ENCODE measurements around the gene SMOC1. TPM values are rescaled to one million over a fixed set of nuclear protein-coding genes. Genes with fewer than 3 reads are reported as not detected.

The SMOC1 gene
- total and polyA plus RNA-seq, 9 of the 15 experiments (the other 6 are each of a cell fraction or from before 2014, with no cell fraction given): 0.04 TPM; not detected in 8

- in situ Hi-C loops (cut with MboI): no loop called here
- peaks cover 4 to 11% of the 10 kb centered on the region in 2 experiments; a peak in 3 of 5 replicates for H3K27me3 ChIP-seq (ENCODE audit: control insufficient read depth in 2 of 2, insufficient read depth in 2 of 2, low read length in 2 of 2)
Observed at GRCh38 chr14:69844171-69844570, 35.0 kb upstream of the SMOC1 start.

More at GRCh38 chr14:69844171-69844570, 35.0 kb upstream of the SMOC1 start:
- Histone ChIP-seq H3K9ac (ENCODE audit: insufficient read depth in 1 of 2, low read depth in 2 of 2, low read length in 2 of 2) (no peak overlapping the region), H3K4me2 (ENCODE audit: insufficient read depth, low read length) (no peak overlapping the region), H3K36me3 (ENCODE audit: control insufficient read depth, insufficient read depth, low read length) (no peaks in the 10 kb centered on the region), H3K9me3 (replicated peaks; ENCODE audit: control insufficient read depth, insufficient read depth, low read depth, low read length) (no peaks in the 10 kb centered on the region), H3K9me1 (ENCODE audit: control insufficient read depth, insufficient read depth, low read length) (no peaks in the 10 kb centered on the region), H3K27ac (ENCODE audit: extremely low read depth, low read depth, low read length) (no peak overlapping the region), H3K4me3 (no peak overlapping the region), H2AFZ (ENCODE audit: low read depth, low read length) (no peak overlapping the region), H3K79me2 (ENCODE audit: control insufficient read depth, insufficient read depth, low read length) (no peaks in the 10 kb centered on the region), H3K4me1 (replicated peaks in 1 of 2; ENCODE audit: control insufficient read depth in 2 of 2, insufficient read depth in 2 of 2, low read length in 2 of 2) (no peaks in the 10 kb centered on the region), H4K20me1 (replicated peaks; ENCODE audit: control insufficient read depth, insufficient read depth, low read length) (no peaks in the 10 kb centered on the region)
- DNase-seq (ENCODE audit: extremely low read depth in 1 of 4, low spot score in 3 of 4) (no peak), ATAC-seq (no peak), FAIRE-seq (no peak)
- no TSS peak for BruUV-seq (replicated peaks)
- POLR2A ChIA-PET: no interaction called here
- TF ChIP-seq ZNF77 (CRISPR knock-in tag; IDR thresholded peaks at IDR 0.05) (no peak), BDP1 (IDR thresholded peaks at IDR 0.05; ENCODE audit: insufficient read depth, insufficient read length) (no peak), PTTG1 (tag; IDR thresholded peaks at IDR 0.05; ENCODE audit: low read depth) (no peak), ZNF444 (CRISPR knock-in tag; IDR thresholded peaks at IDR 0.05) (no peak), GATAD2A (IDR thresholded peaks at IDR 0.05) (no peak), ATF4 (CRISPR knock-in tag; IDR thresholded peaks at IDR 0.05) (no peak), SP1 (CRISPR knock-in tag; IDR thresholded peaks at IDR 0.05) (no peak), SIRT6 (IDR thresholded peaks at IDR 0.05; ENCODE audit: low read depth, low read length) (no peak), POLR3A (IDR thresholded peaks at IDR 0.05; ENCODE audit: borderline replicate concordance, extremely low read depth, insufficient read depth, insufficient read length) (no peak), MAFF (IDR thresholded peaks at IDR 0.05; ENCODE audit: low read length) (no peak), E2F3 (CRISPR knock-in tag; IDR thresholded peaks at IDR 0.05) (no peak), ZC3H4 (CRISPR knock-in tag; IDR thresholded peaks at IDR 0.05; ENCODE audit: borderline replicate concordance) (no peak), ESRRA (IDR thresholded peaks at IDR 0.05; ENCODE audit: borderline replicate concordance, low read depth) (no peak), SNRNP70 (optimal IDR thresholded peaks at IDR 0.05; ENCODE audit: low read depth, low read length) (no peak), ZBTB9 (CRISPR knock-in tag; IDR thresholded peaks at IDR 0.05) (no peak), PCBP1 (IDR thresholded peaks at IDR 0.05; ENCODE audit: low read depth, low read length, poor library complexity, severe bottlenecking) (no peak), RAD51 (IDR thresholded peaks at IDR 0.05; ENCODE audit: borderline replicate concordance, low read depth) (no peak), SMARCC2 (IDR thresholded peaks at IDR 0.05; ENCODE audit: low read depth) (no peak)
- intact Hi-C loops (cut with micrococcal nuclease): no loop called here
- CTCF ChIA-PET (ENCODE audit: low intra/inter-chr PET ratio): no interaction called here
- WGBS (ENCODE audit: insufficient coverage, low coverage, missing lambda C conversion rate): 33% methylated on average over 1 of the region's 2 CpGs
